Duodenal mucosa (tissue), 2 donors: ENCODE data around the gene NKD1.

Experiments used
- H3K27ac ChIP-seq: one replicate; pipeline ENCODE4 v1.7.0; 2013; ENCODE audit warnings: low read depth, low read length
- H3K27me3 ChIP-seq, 2 donors: one replicate each; pipeline ENCODE4 v1.7.0; 2013; ENCODE audit warnings: low read length in 2 of 2, control low read depth in 1 of 2; ENCODE audit not compliant: insufficient read depth in 2 of 2, control insufficient read depth in 1 of 2
- H3K36me3 ChIP-seq, 2 donors: one replicate each; pipeline ENCODE4 v1.7.0; 2013; ENCODE audit warnings: low read length in 2 of 2, control low read depth in 1 of 2; ENCODE audit not compliant: insufficient read depth in 2 of 2, control insufficient read depth in 1 of 2
- H3K4me1 ChIP-seq, 2 donors: one replicate each; pipeline ENCODE4 v1.7.0; 2013; ENCODE audit warnings: low read length in 2 of 2, control low read depth in 1 of 2; ENCODE audit not compliant: insufficient read depth in 2 of 2, control insufficient read depth in 1 of 2
- H3K4me3 ChIP-seq, 2 donors: one replicate each; pipeline ENCODE4 v1.7.0; 2013; ENCODE audit warnings: low read length in 2 of 2, low read depth in 1 of 2
- H3K9ac ChIP-seq, 2 donors: one replicate each; pipeline ENCODE4 v1.7.0; 2013; ENCODE audit warnings: low read length in 2 of 2, low read depth in 1 of 2
- H3K9me3 ChIP-seq, 2 donors: one replicate each; pipeline ENCODE4 v1.7.0; 2013; ENCODE audit warnings: low read length in 2 of 2, control low read depth in 1 of 2; ENCODE audit not compliant: control insufficient read depth in 1 of 2

Gene NKD1

DNA sequence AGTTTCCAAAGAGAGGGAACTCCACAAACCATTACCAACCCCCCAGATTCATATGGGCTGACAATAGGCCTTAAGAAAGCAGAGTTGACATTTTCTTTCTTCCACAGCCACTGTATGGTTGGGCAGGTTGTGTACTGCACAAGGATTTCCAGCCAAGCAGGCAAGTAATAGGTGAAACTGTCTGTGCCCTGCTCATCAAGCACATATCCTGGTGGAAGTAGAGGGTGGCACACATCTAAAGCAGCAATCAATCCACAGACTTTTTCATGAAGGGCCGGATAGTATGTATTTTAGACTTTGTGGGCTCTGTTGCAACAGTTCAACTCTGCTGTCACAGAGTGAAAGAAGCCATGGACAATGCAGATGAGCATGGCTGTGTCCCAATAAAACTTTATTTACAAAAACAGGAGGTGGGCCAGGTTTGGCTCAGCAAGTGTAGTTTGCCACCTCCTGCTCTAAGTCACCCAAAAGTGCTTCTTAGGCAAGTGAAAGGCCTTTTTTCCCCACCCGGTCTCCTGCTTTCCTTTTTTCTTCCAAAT is 69.5 kb downstream of the NKD1 start:
- Histone ChIP-seq H3K9me3 (no peaks in the 10 kb centered on the region), H3K27ac (no peak overlapping the region), H3K9ac (no peak overlapping the region), H3K27me3 (no peaks in the 10 kb centered on the region), H3K36me3 (no peaks in the 10 kb centered on the region), H3K4me3 (no peak overlapping the region), H3K4me1 (peaks cover 8 to 23% of the 10 kb centered on the region in 2 donors)

GRCh38 chr16:50618238-50618918 is 70.2 kb downstream of the NKD1 start:
- Histone ChIP-seq H3K27me3 (no peaks in the 10 kb centered on the region), H3K4me3 (no peak overlapping the region), H3K9me3 (no peaks in the 10 kb centered on the region), H3K27ac (no peak overlapping the region), H3K9ac (no peak overlapping the region), H3K36me3 (no peaks in the 10 kb centered on the region), H3K4me1 (peaks cover 6 to 20% of the 10 kb centered on the region in 2 donors)

DNA sequence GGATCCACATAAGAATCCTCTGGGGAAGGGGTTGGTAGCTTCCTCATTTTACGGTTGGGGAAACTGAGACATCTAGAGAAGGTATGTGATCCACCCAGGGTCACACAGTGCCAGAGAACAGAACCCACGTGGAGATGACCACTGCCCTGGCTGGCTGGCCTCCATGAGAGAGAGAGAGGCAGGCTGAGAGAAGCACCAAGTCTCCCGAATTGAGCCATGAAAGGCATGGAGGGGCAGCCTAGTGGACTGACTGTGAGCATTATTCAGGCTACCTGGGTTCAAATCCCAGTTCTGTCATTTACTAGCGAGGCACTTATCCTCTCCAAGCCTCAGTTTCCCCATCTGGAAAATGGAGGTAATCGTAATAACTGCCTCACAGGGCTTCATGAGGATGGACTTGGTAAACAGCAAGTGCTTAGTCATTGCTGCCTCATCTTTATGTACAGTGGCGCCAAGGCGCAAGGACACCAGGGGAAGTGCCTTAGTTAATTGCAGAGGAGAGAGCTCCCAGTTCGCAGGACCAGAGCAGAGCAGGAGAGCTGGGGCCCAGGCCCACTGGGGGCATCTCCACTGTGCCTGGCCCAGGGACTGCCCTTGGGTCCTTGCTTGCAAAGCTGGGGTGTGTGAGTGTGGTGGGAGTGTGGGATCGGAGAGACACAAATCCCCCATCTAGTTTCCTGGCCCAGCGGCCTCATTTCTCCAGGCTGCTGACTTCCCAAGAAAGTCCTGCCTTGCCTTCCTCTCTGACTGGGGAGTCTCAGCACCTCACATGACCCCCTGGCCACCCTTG is 71.7 kb downstream of the NKD1 start:
- Histone ChIP-seq H3K27me3 (no peaks in the 10 kb centered on the region), H3K4me3 (no peak overlapping the region), H3K36me3 (no peaks in the 10 kb centered on the region), H3K4me1 (peaks cover 11 to 13% of the 10 kb centered on the region in 2 donors), H3K9ac (no peak overlapping the region), H3K9me3 (no peaks in the 10 kb centered on the region), H3K27ac (no peak overlapping the region)

DNA sequence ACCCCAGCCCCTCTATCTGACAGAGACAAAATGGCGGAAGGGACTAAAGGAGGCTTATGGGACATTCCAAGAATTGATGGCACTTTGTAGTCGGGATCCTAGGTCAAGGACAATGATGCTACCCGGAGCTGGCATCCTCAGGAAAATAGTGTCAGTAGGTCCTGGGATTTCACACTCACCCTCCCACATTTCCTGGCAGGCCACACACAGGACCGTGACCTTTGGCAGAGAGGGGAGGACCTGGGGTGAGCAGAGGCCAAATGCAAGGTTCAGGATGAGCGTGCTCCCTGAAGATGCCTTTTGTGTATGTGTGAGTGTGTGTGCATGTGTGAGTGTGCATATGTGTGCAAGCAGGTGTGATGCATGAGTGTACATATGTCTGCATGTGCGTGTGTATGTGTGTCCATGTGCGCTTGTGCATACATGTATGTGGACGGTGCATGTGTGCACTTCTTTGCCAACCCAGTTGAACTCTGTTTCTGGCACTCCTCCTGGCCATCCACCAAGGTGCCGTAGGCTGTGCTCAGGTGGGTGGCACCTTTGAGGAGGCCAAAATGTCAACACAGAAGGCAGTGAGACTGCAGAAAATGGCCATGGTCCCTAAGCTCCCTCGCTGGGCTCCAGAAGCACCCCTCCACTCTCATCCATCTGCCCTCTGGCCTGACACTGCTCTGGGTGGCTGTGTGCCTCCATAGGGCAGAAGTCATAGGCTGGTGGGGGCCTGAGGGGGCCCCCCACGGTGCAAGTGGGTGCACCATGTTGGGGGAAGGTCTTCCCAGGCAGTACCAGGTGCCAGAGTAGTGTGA is 72.7 kb downstream of the NKD1 start:
- Histone ChIP-seq H3K27ac (no peak overlapping the region), H3K4me1 (peaks cover 11 to 13% of the 10 kb centered on the region in 2 donors), H3K27me3 (no peaks in the 10 kb centered on the region), H3K9ac (no peak overlapping the region), H3K36me3 (no peaks in the 10 kb centered on the region), H3K4me3 (no peak overlapping the region), H3K9me3 (no peaks in the 10 kb centered on the region)

GRCh38 chr16:50621452-50621792 is 73.2 kb downstream of the NKD1 start:
- Histone ChIP-seq H3K4me3 (no peak overlapping the region), H3K36me3 (no peaks in the 10 kb centered on the region), H3K9me3 (no peaks in the 10 kb centered on the region), H3K4me1 (peaks cover 11 to 13% of the 10 kb centered on the region in 2 donors), H3K9ac (no peak overlapping the region), H3K27me3 (no peaks in the 10 kb centered on the region), H3K27ac (no peak overlapping the region)

GRCh38 chr16:50622029-50622428 is 73.8 kb downstream of the NKD1 start:
- Histone ChIP-seq H3K9me3 (no peaks in the 10 kb centered on the region), H3K4me3 (no peak overlapping the region), H3K27me3 (no peaks in the 10 kb centered on the region), H3K4me1 (peaks cover 7 to 13% of the 10 kb centered on the region in 2 donors), H3K9ac (no peak overlapping the region), H3K36me3 (no peaks in the 10 kb centered on the region), H3K27ac (no peak overlapping the region)

GRCh38 chr16:50622643-50623369 is 74.6 kb downstream of the NKD1 start:
- H3K9ac ChIP-seq: no peak overlapping the region
- peaks cover 5 to 12% of the 10 kb centered on the region in 2 donors for H3K4me1 ChIP-seq
- no peaks in the 10 kb centered on the region for H3K36me3 ChIP-seq
- H3K9me3 ChIP-seq: no peaks in the 10 kb centered on the region
- no peak overlapping the region for H3K27ac ChIP-seq
- H3K4me3 ChIP-seq: no peak overlapping the region
- H3K27me3 ChIP-seq: no peaks in the 10 kb centered on the region

GRCh38 chr16:50624449-50624970 is 76.3 kb downstream of the NKD1 start:
- Histone ChIP-seq H3K4me1 (peaks cover 5 to 12% of the 10 kb centered on the region in 2 donors), H3K36me3 (no peaks in the 10 kb centered on the region), H3K27ac (no peak overlapping the region), H3K9me3 (no peaks in the 10 kb centered on the region), H3K9ac (no peak overlapping the region), H3K4me3 (no peak overlapping the region), H3K27me3 (no peaks in the 10 kb centered on the region)

- Histone ChIP-seq H3K27ac (no peak overlapping the region), H3K4me3 (no peak overlapping the region), H3K4me1 (peaks cover 5 to 12% of the 10 kb centered on the region in 2 donors), H3K36me3 (no peaks in the 10 kb centered on the region), H3K9ac (no peak overlapping the region), H3K27me3 (no peaks in the 10 kb centered on the region), H3K9me3 (no peaks in the 10 kb centered on the region)
Measured at GRCh38 chr16:50625374-50625773, 77.2 kb downstream of the NKD1 start.
